PC-9 (cell line): ENCODE results near the gene MEI4.

Experiments
- CTCF ChIP-seq: fragments of 200-600 bp; sonication (generic); conservative IDR thresholded peaks from 2 replicates; pipeline ENCODE4 v1.6.1; 2017; ENCODE audit warnings: mixed run types, antibody characterized with exemption, mild to moderate bottlenecking, moderate library complexity
- EZH2 ChIP-seq: fragments of 200-600 bp; sonication (generic); IDR thresholded peaks from 2 replicates; pipeline ENCODE4 v1.8.0; 2017; ENCODE audit warnings: antibody characterized with exemption, low read depth

DNA sequence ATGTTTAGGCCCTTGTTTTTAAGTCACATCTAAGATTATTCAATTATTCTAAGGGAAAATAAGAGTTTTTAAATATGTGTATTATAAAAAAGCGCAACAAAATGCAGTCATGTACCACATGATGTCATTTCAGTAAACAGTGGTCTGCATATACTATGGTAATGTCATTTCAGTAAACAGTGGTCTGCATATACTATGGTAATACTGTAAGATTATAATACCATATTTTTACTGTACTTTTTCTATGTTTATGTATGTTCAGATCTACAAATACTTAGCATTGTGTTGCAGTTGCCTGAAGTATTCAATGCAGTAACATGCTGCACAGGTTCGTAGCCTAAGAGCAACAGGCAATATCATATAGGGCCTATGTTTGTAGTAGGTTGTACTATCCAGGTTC is 21.4 kb downstream of the MEI4 start:
- no peak for TF ChIP-seq CTCF
- no peak for TF ChIP-seq EZH2
